ENCODE results near the gene FAM221B.

The FAM221B gene

GRCh38 chr9:35852876-35853865 is 24.6 kb upstream of the FAM221B start:
- no peak for DNase-seq (ENCODE audit: low read depth)
- no peak overlapping the region for H3K4me3 ChIP-seq (ENCODE audit: low read depth, low read length)

GRCh38 chr9:35852267-35852815 is 23.8 kb upstream of the FAM221B start:
- H3K4me3 ChIP-seq (ENCODE audit: low read depth, low read length), result no peak overlapping the region
- DNase-seq (ENCODE audit: low read depth), result no peak

- peak; percentile 85 for DNase-seq (ENCODE audit: low read depth)
- H3K4me3 ChIP-seq (ENCODE audit: low read depth, low read length), result no peak overlapping the region
These were observed 19.4 kb upstream of the FAM221B start for GRCh38 chr9:35847792-35848572.

- no peak for DNase-seq (ENCODE audit: low read depth)
- H3K4me3 ChIP-seq (ENCODE audit: low read depth, low read length), result no peak overlapping the region
These were observed 17.6 kb upstream of the FAM221B start for GRCh38 chr9:35845824-35846771.

GRCh38 chr9:35844628-35845270 is 16.2 kb upstream of the FAM221B start:
- no peak overlapping the region for H3K4me3 ChIP-seq (ENCODE audit: low read depth, low read length)
- peak; percentile 85 for DNase-seq (ENCODE audit: low read depth)

- no peak for DNase-seq (ENCODE audit: low read depth)
- no peak overlapping the region for H3K4me3 ChIP-seq (ENCODE audit: low read depth, low read length)
These were observed 14.3 kb upstream of the FAM221B start for GRCh38 chr9:35842795-35843194.

GRCh38 chr9:35842020-35842745 is 13.7 kb upstream of the FAM221B start:
- peak; percentile 67 for DNase-seq (ENCODE audit: low read depth)
- H3K4me3 ChIP-seq (ENCODE audit: low read depth, low read length), result no peak overlapping the region

GRCh38 chr9:35841645-35841900 is 13.0 kb upstream of the FAM221B start:
- no peak for DNase-seq (ENCODE audit: low read depth)
- no peak overlapping the region for H3K4me3 ChIP-seq (ENCODE audit: low read depth, low read length)

- no peak overlapping the region for H3K4me3 ChIP-seq (ENCODE audit: low read depth, low read length)
- no peak for DNase-seq (ENCODE audit: low read depth)
These were observed 12.5 kb upstream of the FAM221B start for GRCh38 chr9:35840881-35841644.

GRCh38 chr9:35839926-35840325 is 11.4 kb upstream of the FAM221B start:
- DNase-seq (ENCODE audit: low read depth), result no peak
- no peak overlapping the region for H3K4me3 ChIP-seq (ENCODE audit: low read depth, low read length)

GRCh38 chr9:35836595-35836994 is 8.1 kb upstream of the FAM221B start:
- no peak overlapping the region for H3K4me3 ChIP-seq (ENCODE audit: low read depth, low read length)
- no peak for DNase-seq (ENCODE audit: low read depth)

GRCh38 chr9:35835766-35836165 is 7.2 kb upstream of the FAM221B start:
- no peak for DNase-seq (ENCODE audit: low read depth)
- H3K4me3 ChIP-seq (ENCODE audit: low read depth, low read length), result no peak overlapping the region

GRCh38 chr9:35835216-35835632 is 6.7 kb upstream of the FAM221B start:
- H3K4me3 ChIP-seq (ENCODE audit: low read depth, low read length), result no peak overlapping the region
- no peak for DNase-seq (ENCODE audit: low read depth)

- DNase-seq (ENCODE audit: low read depth), result no peak
- no peak overlapping the region for H3K4me3 ChIP-seq (ENCODE audit: low read depth, low read length)
These were observed 6.0 kb upstream of the FAM221B start for GRCh38 chr9:35834260-35835215.

GRCh38 chr9:35832814-35833213 is 4.3 kb upstream of the FAM221B start:
- no peak for DNase-seq (ENCODE audit: low read depth)
- H3K4me3 ChIP-seq (ENCODE audit: low read depth, low read length), result no peak overlapping the region

GRCh38 chr9:35831040-35831439 is 2.5 kb upstream of the FAM221B start:
- H3K4me3 ChIP-seq (ENCODE audit: low read depth, low read length), result no peak overlapping the region
- DNase-seq (ENCODE audit: low read depth), result no peak

- DNase-seq (ENCODE audit: low read depth), result no peak
- peak overlapping the region; percentile 61 for H3K4me3 ChIP-seq (ENCODE audit: low read depth, low read length)
These were observed 1.2 kb upstream of the FAM221B start for GRCh38 chr9:35829764-35830096.
